ENCODE data around the gene PPP1R3F. TPM values are rescaled to one million over a fixed set of nuclear protein-coding genes. Genes with fewer than 3 reads are reported as not detected.

Gene PPP1R3F, protein sequence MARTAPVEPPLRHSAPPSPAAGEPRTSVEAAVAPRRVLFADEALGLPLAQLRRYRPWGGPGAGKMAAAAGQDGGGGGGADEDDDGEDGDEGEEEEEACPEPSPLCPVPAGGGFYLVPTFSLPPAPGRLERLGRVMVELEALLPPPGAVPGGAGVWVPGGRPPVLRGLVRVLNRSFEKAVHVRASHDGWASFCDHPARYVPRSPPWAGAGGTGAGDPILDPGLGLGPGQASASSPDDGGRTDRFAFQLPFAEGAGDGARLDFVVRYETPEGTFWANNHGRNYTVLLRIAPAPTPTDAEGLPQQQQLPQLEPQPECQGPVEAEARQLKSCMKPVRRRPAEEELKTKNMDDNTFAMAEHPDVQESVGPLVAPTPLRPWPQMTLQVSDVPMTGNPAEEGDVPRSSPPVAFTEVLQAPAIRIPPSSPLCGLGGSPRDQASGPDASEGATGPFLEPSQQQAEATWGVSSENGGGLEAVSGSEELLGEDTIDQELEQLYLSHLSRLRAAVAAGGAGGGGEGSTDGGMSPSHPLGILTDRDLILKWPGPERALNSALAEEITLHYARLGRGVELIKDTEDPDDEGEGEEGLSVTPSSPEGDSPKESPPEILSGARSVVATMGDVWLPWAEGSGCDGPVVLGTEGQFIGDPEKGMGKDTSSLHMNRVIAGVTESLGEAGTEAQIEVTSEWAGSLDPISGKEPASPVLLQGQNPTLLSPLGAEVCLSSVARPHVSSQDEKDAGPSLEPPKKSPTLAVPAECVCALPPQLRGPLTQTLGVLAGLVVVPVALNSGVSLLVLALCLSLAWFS
- 1 to 10 TPM; 7.9 to 9.2 TPM for total RNA-seq
- 1 to 10 TPM; 1.9 to 6.3 TPM for polyA plus RNA-seq
- long read RNA-seq, donor 1, partial matches to known transcripts: 0 of 5 reads
- long read RNA-seq, donor 1, other reads (novel, unspliced or antisense): 3 of 5 reads
- long read RNA-seq, donor 2, partial matches to known transcripts: 2 of 10 reads
- long read RNA-seq, donor 2, other reads (novel, unspliced or antisense): 6 of 10 reads

DNA sequence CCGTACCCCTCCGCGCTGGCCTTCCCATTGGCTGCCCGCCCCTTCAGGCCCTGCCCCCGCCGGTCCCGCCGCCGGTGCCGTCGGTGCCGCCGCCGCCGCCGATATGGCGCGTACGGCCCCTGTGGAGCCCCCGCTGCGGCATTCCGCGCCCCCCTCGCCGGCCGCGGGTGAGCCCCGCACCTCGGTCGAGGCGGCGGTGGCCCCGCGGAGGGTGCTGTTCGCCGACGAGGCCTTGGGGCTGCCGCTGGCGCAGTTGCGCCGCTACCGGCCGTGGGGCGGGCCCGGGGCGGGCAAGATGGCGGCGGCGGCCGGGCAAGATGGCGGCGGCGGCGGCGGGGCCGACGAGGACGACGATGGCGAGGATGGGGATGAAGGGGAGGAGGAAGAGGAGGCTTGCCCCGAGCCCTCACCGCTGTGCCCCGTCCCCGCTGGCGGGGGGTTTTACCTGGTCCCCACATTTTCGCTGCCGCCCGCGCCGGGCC lies at the start of gene PPP1R3F:
PPP1R3F (plus strand) TSS at position 27 of the 482 bp plus-strand sequence; CDS start at position 104, 77 bp downstream.
- DNase-seq: peak in 1 of 2 donors; percentile 97
- Histone ChIP-seq H3K27me3 (ENCODE audit: control insufficient read depth in 1 of 2, insufficient read depth in 2 of 2, low read length in 1 of 2) (no peaks in the 10 kb centered on the region), H3K4me1 (ENCODE audit: control insufficient read depth in 1 of 2, insufficient read depth in 2 of 2, low read length in 2 of 2) (peaks cover 0 to 2% of the 10 kb centered on the region in 2 donors), H3K4me3 (ENCODE audit: low read length in 2 of 2) (peak within 1 kb of the TSS; percentile 28 to 76), H3K9me3 (ENCODE audit: control insufficient read depth, low read length) (no peaks in the 10 kb centered on the region), H3K27ac (ENCODE audit: low read depth in 1 of 2, low read length in 2 of 2) (peak within 1 kb of the TSS; percentile 24 to 97), H3K36me3 (ENCODE audit: control insufficient read depth in 1 of 2, insufficient read depth in 2 of 2, low read length in 1 of 2) (no peaks in the 10 kb centered on the region)
- ATAC-seq (ENCODE audit: low FRiP score): no peak
- 1 to 44% methylated on average over 39 to 70 of the region's 70 CpGs for WGBS, 2 donors
- intact Hi-C loops (cut with DNase I): loop anchor here in 1 of 2 donors (5.0 kb wide), 1 partner anchor 78 kb away; no protein-coding TSS in a partner anchor

DNA sequence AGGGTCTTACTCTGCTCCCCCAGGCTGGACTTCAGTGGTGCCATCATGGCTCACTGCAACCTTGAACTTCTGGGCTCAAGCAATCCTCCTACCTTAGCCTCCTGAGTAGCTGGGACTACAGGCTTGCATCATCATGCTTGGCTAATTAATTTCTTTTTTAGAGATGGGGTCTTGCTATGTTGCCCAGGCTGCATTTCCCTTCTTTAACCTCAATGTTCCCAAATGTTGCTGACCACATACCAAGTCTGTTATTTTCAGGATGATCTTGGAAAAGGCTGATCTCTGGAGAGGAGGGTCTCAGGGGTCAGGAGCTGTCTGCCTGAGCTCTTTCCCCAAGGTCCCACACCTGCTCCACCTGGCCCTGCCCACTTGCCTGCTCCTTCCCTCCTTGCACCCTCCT lies 49.5 kb upstream of the PPP1R3F start:
- intact Hi-C loops (cut with DNase I): no loop called here
- H3K4me1 ChIP-seq (ENCODE audit: control insufficient read depth in 1 of 2, insufficient read depth in 2 of 2, low read length in 2 of 2): no peaks in the 10 kb centered on the region
- H3K27me3 ChIP-seq (ENCODE audit: control insufficient read depth in 1 of 2, insufficient read depth in 2 of 2, low read length in 1 of 2): no peaks in the 10 kb centered on the region
- ATAC-seq (ENCODE audit: low FRiP score) (no peak), DNase-seq (no peak)
- no peak overlapping the region for H3K27ac ChIP-seq (ENCODE audit: low read depth in 1 of 2, low read length in 2 of 2)
- no peaks in the 10 kb centered on the region for H3K36me3 ChIP-seq (ENCODE audit: control insufficient read depth in 1 of 2, insufficient read depth in 2 of 2, low read length in 1 of 2)
- no peak overlapping the region for H3K4me3 ChIP-seq (ENCODE audit: low read length in 2 of 2)
- no peaks in the 10 kb centered on the region for H3K9me3 ChIP-seq (ENCODE audit: control insufficient read depth, low read length)

DNA sequence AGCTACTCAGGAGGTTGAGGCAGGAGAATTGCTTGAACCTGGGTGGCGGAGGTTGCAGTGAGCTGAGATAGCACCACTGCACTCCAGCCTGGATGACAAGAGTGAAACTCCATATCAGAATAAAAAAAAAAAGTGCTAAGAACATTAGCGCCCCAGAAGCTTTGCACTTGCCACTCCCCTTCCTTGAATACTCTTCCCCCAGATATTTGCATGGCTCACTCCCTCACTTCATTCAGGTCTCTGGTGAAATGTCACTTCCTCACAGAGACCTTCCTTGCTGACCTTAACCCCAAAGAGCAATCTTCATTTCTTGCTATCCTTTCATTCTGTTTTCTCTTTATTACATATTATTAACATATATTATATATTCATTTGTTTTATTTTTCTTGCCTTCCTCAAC lies 47.7 kb upstream of the PPP1R3F start:
- H3K4me3 ChIP-seq (ENCODE audit: low read length in 2 of 2): no peak overlapping the region
- H3K4me1 ChIP-seq (ENCODE audit: control insufficient read depth in 1 of 2, insufficient read depth in 2 of 2, low read length in 2 of 2): no peaks in the 10 kb centered on the region
- intact Hi-C loops (cut with DNase I): no loop called here
- ATAC-seq (ENCODE audit: low FRiP score): no peak
- no peak for DNase-seq
- H3K9me3 ChIP-seq (ENCODE audit: control insufficient read depth, low read length): no peaks in the 10 kb centered on the region
- H3K36me3 ChIP-seq (ENCODE audit: control insufficient read depth in 1 of 2, insufficient read depth in 2 of 2, low read length in 1 of 2): no peaks in the 10 kb centered on the region
- WGBS, 2 donors: 75 to 77% methylated on average over 2 of the region's 2 CpGs
- no peaks in the 10 kb centered on the region for H3K27me3 ChIP-seq (ENCODE audit: control insufficient read depth in 1 of 2, insufficient read depth in 2 of 2, low read length in 1 of 2)
- no peak overlapping the region for H3K27ac ChIP-seq (ENCODE audit: low read depth in 1 of 2, low read length in 2 of 2)

GRCh38 chrX:49225858-49226257 lies 43.7 kb upstream of the PPP1R3F start:
- no peaks in the 10 kb centered on the region for H3K36me3 ChIP-seq (ENCODE audit: control insufficient read depth in 1 of 2, insufficient read depth in 2 of 2, low read length in 1 of 2)
- ATAC-seq (ENCODE audit: low FRiP score) (no peak), DNase-seq (no peak)
- H3K27ac ChIP-seq (ENCODE audit: low read depth in 1 of 2, low read length in 2 of 2): no peak overlapping the region
- WGBS, 2 donors: 60 to 66% methylated on average over 11 to 14 of the region's 14 CpGs
- intact Hi-C loops (cut with DNase I): no loop called here
- no peak overlapping the region for H3K4me3 ChIP-seq (ENCODE audit: low read length in 2 of 2)
- no peaks in the 10 kb centered on the region for H3K4me1 ChIP-seq (ENCODE audit: control insufficient read depth in 1 of 2, insufficient read depth in 2 of 2, low read length in 2 of 2)
- H3K27me3 ChIP-seq (ENCODE audit: control insufficient read depth in 1 of 2, insufficient read depth in 2 of 2, low read length in 1 of 2): no peaks in the 10 kb centered on the region
- no peaks in the 10 kb centered on the region for H3K9me3 ChIP-seq (ENCODE audit: control insufficient read depth, low read length)

- Histone ChIP-seq H3K4me3 (ENCODE audit: low read length in 2 of 2) (no peak overlapping the region), H3K36me3 (ENCODE audit: control insufficient read depth in 1 of 2, insufficient read depth in 2 of 2, low read length in 1 of 2) (no peaks in the 10 kb centered on the region), H3K9me3 (ENCODE audit: control insufficient read depth, low read length) (no peaks in the 10 kb centered on the region), H3K27ac (ENCODE audit: low read depth in 1 of 2, low read length in 2 of 2) (no peak overlapping the region), H3K4me1 (ENCODE audit: control insufficient read depth in 1 of 2, insufficient read depth in 2 of 2, low read length in 2 of 2) (no peaks in the 10 kb centered on the region), H3K27me3 (ENCODE audit: control insufficient read depth in 1 of 2, insufficient read depth in 2 of 2, low read length in 1 of 2) (no peaks in the 10 kb centered on the region)
- intact Hi-C loops (cut with DNase I): no loop called here
- WGBS, 2 donors: 85 to 92% methylated on average over 8 to 9 of the region's 9 CpGs
- DNase-seq (no peak), ATAC-seq (ENCODE audit: low FRiP score) (no peak)
Measured at GRCh38 chrX:49226946-49227345, 42.6 kb upstream of the PPP1R3F start.

- intact Hi-C loops (cut with DNase I): no loop called here
- no peak for ATAC-seq (ENCODE audit: low FRiP score)
Measured at GRCh38 chrX:49227726-49228125, 41.9 kb upstream of the PPP1R3F start.

DNA sequence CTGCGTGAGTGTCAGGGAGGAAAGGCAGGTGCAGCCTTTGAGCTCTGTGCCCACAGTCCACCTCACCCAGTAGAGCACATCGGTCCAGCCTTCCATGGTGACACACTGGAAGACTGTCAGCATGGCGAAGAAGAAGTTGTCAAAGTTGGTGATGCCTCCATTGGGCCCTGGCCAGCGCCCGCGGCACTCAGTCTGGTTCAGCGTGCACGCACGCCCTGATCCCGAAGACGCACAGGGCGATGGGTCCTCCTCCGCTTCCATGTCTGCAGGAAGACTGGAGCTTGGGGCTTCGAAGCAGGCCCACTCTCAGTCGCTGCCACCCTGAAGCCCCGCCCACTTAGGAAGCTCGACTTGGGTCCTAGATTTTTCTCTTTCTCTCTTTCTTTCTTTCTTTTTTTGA lies 41.4 kb upstream of the PPP1R3F start:
- no peak for DNase-seq
- 83 to 88% methylated on average over 17 of the region's 17 CpGs for WGBS, 2 donors
- intact Hi-C loops (cut with DNase I): no loop called here
- H3K9me3 ChIP-seq (ENCODE audit: control insufficient read depth, low read length): no peaks in the 10 kb centered on the region
- H3K36me3 ChIP-seq (ENCODE audit: control insufficient read depth in 1 of 2, insufficient read depth in 2 of 2, low read length in 1 of 2): no peaks in the 10 kb centered on the region
- no peaks in the 10 kb centered on the region for H3K27me3 ChIP-seq (ENCODE audit: control insufficient read depth in 1 of 2, insufficient read depth in 2 of 2, low read length in 1 of 2)
- H3K4me3 ChIP-seq (ENCODE audit: low read length in 2 of 2): no peak overlapping the region
- ATAC-seq (ENCODE audit: low FRiP score): no peak
- H3K27ac ChIP-seq (ENCODE audit: low read depth in 1 of 2, low read length in 2 of 2): no peak overlapping the region
- H3K4me1 ChIP-seq (ENCODE audit: control insufficient read depth in 1 of 2, insufficient read depth in 2 of 2, low read length in 2 of 2): no peaks in the 10 kb centered on the region

More at GRCh38 chrX:49227726-49228125, 41.9 kb upstream of the PPP1R3F start:
- no peaks in the 10 kb centered on the region for H3K9me3 ChIP-seq (ENCODE audit: control insufficient read depth, low read length)
- H3K36me3 ChIP-seq (ENCODE audit: control insufficient read depth in 1 of 2, insufficient read depth in 2 of 2, low read length in 1 of 2): no peaks in the 10 kb centered on the region
- no peaks in the 10 kb centered on the region for H3K4me1 ChIP-seq (ENCODE audit: control insufficient read depth in 1 of 2, insufficient read depth in 2 of 2, low read length in 2 of 2)
- no peaks in the 10 kb centered on the region for H3K27me3 ChIP-seq (ENCODE audit: control insufficient read depth in 1 of 2, insufficient read depth in 2 of 2, low read length in 1 of 2)
- H3K4me3 ChIP-seq (ENCODE audit: low read length in 2 of 2): no peak overlapping the region
- 63 to 92% methylated on average over 2 of the region's 2 CpGs for WGBS, 2 donors
- no peak for DNase-seq
- H3K27ac ChIP-seq (ENCODE audit: low read depth in 1 of 2, low read length in 2 of 2): no peak overlapping the region

DNA sequence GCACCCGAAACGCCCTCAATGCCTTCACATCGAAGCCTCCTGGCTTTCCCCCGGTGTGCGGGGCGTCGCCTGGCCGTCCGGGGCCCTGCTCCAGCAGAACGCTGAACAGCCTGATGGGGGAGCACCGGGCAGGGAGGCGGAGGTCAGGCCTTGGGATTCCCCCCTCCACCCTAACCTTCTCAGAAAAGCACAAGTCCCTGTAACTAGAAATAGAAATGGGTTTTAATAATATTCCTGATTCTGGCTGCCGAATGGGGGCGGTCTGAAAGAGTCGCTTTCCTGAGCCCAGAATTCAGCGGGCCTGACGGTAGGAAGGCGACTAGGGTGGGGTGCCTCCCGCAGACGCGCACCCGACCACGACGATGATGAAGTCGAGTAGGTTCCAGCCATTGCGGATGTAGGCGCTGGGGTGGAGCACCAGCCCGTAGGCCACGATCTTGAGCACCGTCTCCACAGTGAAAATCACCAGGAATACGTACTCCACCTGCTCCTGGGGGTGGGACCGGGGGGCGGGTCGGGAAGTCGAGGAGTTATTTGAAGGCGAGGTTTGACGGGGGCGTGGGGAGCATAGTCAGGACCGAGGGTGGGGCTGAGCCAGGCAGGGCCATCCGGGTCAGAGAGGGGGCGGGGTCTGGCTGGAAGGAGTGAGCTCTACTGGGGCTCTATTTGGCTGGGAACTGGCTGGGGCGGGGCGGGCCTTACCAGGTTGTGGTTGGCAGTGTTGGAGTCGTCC lies 38.9 kb upstream of the PPP1R3F start:
- ATAC-seq (ENCODE audit: low FRiP score): peak; percentile 71

More for the DNA sequence above, 38.9 kb upstream of the PPP1R3F start:
- Histone ChIP-seq H3K4me3 (ENCODE audit: low read length in 2 of 2) (no peak overlapping the region), H3K4me1 (ENCODE audit: control insufficient read depth in 1 of 2, insufficient read depth in 2 of 2, low read length in 2 of 2) (no peaks in the 10 kb centered on the region), H3K27ac (ENCODE audit: low read depth in 1 of 2, low read length in 2 of 2) (no peak overlapping the region), H3K9me3 (ENCODE audit: control insufficient read depth, low read length) (no peaks in the 10 kb centered on the region), H3K27me3 (ENCODE audit: control insufficient read depth in 1 of 2, insufficient read depth in 2 of 2, low read length in 1 of 2) (no peaks in the 10 kb centered on the region), H3K36me3 (ENCODE audit: control insufficient read depth in 1 of 2, insufficient read depth in 2 of 2, low read length in 1 of 2) (no peaks in the 10 kb centered on the region)
- peak; percentile 83 to 87 for DNase-seq
- intact Hi-C loops (cut with DNase I): no loop called here
- 6 to 36% methylated on average over 44 of the region's 44 CpGs for WGBS, 2 donors

Data from aorta (tissue), 5 donors.